IMR-90 (cell line): Measurements from ENCODE around the gene RIC8A. TPM values are rescaled to one million over a fixed set of nuclear protein-coding genes. Genes with fewer than 3 reads are reported as not detected.

Source experiments
- ATAC-seq: fragments of 200-7000 bp; cut with Tn5 transposase; 2 replicates; pipeline ENCODE4 v1.9.1; 2020; ENCODE audit warnings: low read depth, mild to moderate bottlenecking, moderate library complexity
- BruUV-seq: library from RNA; stranded (reverse); fragments of 400-500 nt; replicated peaks from 2 replicates; lab custom pipeline; 2021; lab: Mats Ljungman, UMichigan
- CTCF ChIA-PET: fragments of 300-600 bp; formaldehyde crosslinking; extraction: SDS; loops from one replicate; lab custom pipeline; 2021; ENCODE audit warnings: antibody characterized with exemption; lab: Yijun Ruan, JAX
- POLR2A ChIA-PET: fragments of 300-600 bp; sonication (Branson Sonifier 250); formaldehyde crosslinking; loops from one replicate; lab custom pipeline; 2022; ENCODE audit warnings: antibody characterized with exemption; ENCODE audit not compliant: unreplicated experiment; lab: Charles Lee
- DNase-seq: peaks from one replicate; pipeline ENCODE4 v3.0.0; 2013
- H2AFZ ChIP-seq: replicated peaks from 2 replicates; pipeline ENCODE3; 2013; ENCODE audit warnings: low read length, mild to moderate bottlenecking; ENCODE audit not compliant: poor library complexity
- H2AK5ac ChIP-seq: 2 replicates; pipeline ENCODE4 v1.6.1; 2013; ENCODE audit warnings: low read depth, low read length, inconsistent platforms
- H2AK9ac ChIP-seq: replicated peaks from 2 replicates; pipeline ENCODE3; 2013; ENCODE audit warnings: mild to moderate bottlenecking, low read depth, low read length, moderate library complexity; ENCODE audit not compliant: poor library complexity
- H2BK120ac ChIP-seq: 2 replicates; pipeline ENCODE4 v1.6.1; 2013; ENCODE audit warnings: low read depth, low read length, inconsistent platforms
- H2BK15ac ChIP-seq: 3 replicates; pipeline ENCODE4 v1.6.1; 2013; ENCODE audit warnings: low read depth, low read length, inconsistent platforms
- H2BK20ac ChIP-seq: 2 replicates; pipeline ENCODE4 v1.6.1; 2013; ENCODE audit warnings: low read depth, mild to moderate bottlenecking, inconsistent platforms, low read length, moderate library complexity
- H2BK5ac ChIP-seq: 2 replicates; pipeline ENCODE4 v1.6.1; 2013; ENCODE audit warnings: mild to moderate bottlenecking, low read depth, low read length, inconsistent platforms; ENCODE audit not compliant: poor library complexity, severe bottlenecking
- H3K14ac ChIP-seq: replicated peaks from 2 replicates; pipeline ENCODE4 v1.6.1; 2013; ENCODE audit warnings: low read depth, low read length, inconsistent platforms
- H3K18ac ChIP-seq: 2 replicates; pipeline ENCODE4 v1.6.1; 2013; ENCODE audit warnings: low read depth, low read length, control low read depth
- H3K23ac ChIP-seq: 2 replicates; pipeline ENCODE4 v1.6.1; 2013; ENCODE audit warnings: low read depth, low read length, inconsistent platforms
- H3K27ac ChIP-seq: 2 replicates; pipeline ENCODE4 v1.5.1; 2013; ENCODE audit warnings: mild to moderate bottlenecking, control low read depth, low read length; ENCODE audit not compliant: insufficient read depth
- H3K27me3 ChIP-seq: 2 replicates; pipeline ENCODE4 v1.6.1; 2013; ENCODE audit warnings: low read length; ENCODE audit not compliant: control insufficient read depth, insufficient read depth
- H3K36me3 ChIP-seq: 2 replicates; pipeline ENCODE4 v1.6.1; 2013; ENCODE audit warnings: low read length, mixed read lengths; ENCODE audit not compliant: control insufficient read depth, insufficient read depth
- H3K4ac ChIP-seq: 2 replicates; pipeline ENCODE4 v1.6.1; 2013; ENCODE audit warnings: low read depth, low read length, inconsistent platforms
- H3K4me1 ChIP-seq: 2 replicates; pipeline ENCODE4 v1.6.1; 2013; ENCODE audit warnings: low read length, mixed read lengths; ENCODE audit not compliant: control insufficient read depth, insufficient read depth
- H3K4me2 ChIP-seq: 2 replicates; pipeline ENCODE4 v1.6.1; 2013; ENCODE audit warnings: low read depth, mild to moderate bottlenecking, control low read depth, low read length, moderate library complexity
- H3K4me3 ChIP-seq: 2 replicates; pipeline ENCODE4 v1.5.1; 2013; ENCODE audit warnings: low read depth, mild to moderate bottlenecking, control low read depth, low read length, moderate library complexity; ENCODE audit not compliant: insufficient read depth
- H3K56ac ChIP-seq: 2 replicates; pipeline ENCODE4 v1.6.1; 2013; ENCODE audit warnings: low read length, inconsistent platforms; ENCODE audit not compliant: insufficient read depth; ENCODE audit errors: extremely low read depth
- H3K79me1 ChIP-seq, 2 experiments: 2 replicates each; pipeline ENCODE4 v1.6.1; 2013; ENCODE audit warnings: low read length in 2 of 2, inconsistent platforms in 1 of 2, low read depth in 1 of 2
- H3K9ac ChIP-seq: 2 replicates; pipeline ENCODE4 v1.6.1; 2013; ENCODE audit warnings: low read depth, low read length, control low read depth
- H3K9me1 ChIP-seq: 2 replicates; pipeline ENCODE4 v1.6.1; 2013; ENCODE audit warnings: low read length, inconsistent platforms; ENCODE audit not compliant: insufficient read depth
- H3K9me3 ChIP-seq: 2 replicates; pipeline ENCODE4 v1.6.1; 2013; ENCODE audit warnings: low read length; ENCODE audit not compliant: control insufficient read depth, insufficient read depth
- H4K20me1 ChIP-seq: 2 replicates; pipeline ENCODE4 v1.6.1; 2013; ENCODE audit warnings: low read length, inconsistent platforms; ENCODE audit not compliant: insufficient read depth
- H4K5ac ChIP-seq: 2 replicates; pipeline ENCODE4 v1.6.1; 2013; ENCODE audit warnings: mild to moderate bottlenecking, low read depth, low read length, control low read depth
- H4K8ac ChIP-seq, 2 experiments: 2 replicates each; pipeline ENCODE4 v1.6.1; 2013; ENCODE audit warnings: low read depth in 2 of 2, low read length in 2 of 2, control low read depth in 1 of 2, inconsistent platforms in 1 of 2
- H4K91ac ChIP-seq: 2 replicates; pipeline ENCODE4 v1.6.1; 2013; ENCODE audit warnings: low read depth, low read length, inconsistent platforms; ENCODE audit not compliant: insufficient read depth
- RFX5 ChIP-seq: IDR thresholded peaks from 2 replicates; pipeline ENCODE4 v1.8.0; 2012; ENCODE audit warnings: low read depth, mild to moderate bottlenecking, low read length, moderate library complexity
- USF2 ChIP-seq: fragments of 150-350 bp; IDR thresholded peaks from 2 replicates; pipeline ENCODE4 v1.6.1; 2017; ENCODE audit warnings: mild to moderate bottlenecking, antibody characterized with exemption, low read length, low read depth
- WGBS, 2 experiments: methylation state at CpG; one replicate each; pipeline versions ENCODE4 v1.1.5 to v1.1.7; 2013; ENCODE audit warnings: missing lambda C conversion rate in 2 of 2; ENCODE audit not compliant: insufficient read length in 1 of 2; ENCODE audit errors: extremely low coverage in 2 of 2; 5-methylcytosine and 5-hydroxymethylcytosine counted together
- dilution Hi-C: fragments of 300-500 bp; cut with HindIII; formaldehyde crosslinking; loops from one replicate; pipeline ENCODE4 v1.14.3; 2018; ENCODE audit warnings: low sequenced_read_pairs; ENCODE audit not compliant: unreplicated experiment
- in situ Hi-C: fragments of 300-500 bp; cut with MboI; formaldehyde crosslinking; loops from 3 replicates; pipeline ENCODE4 v1.14.3; 2019; ENCODE audit warnings: low sequenced_read_pairs, inconsistent platforms, mixed read lengths
- intact Hi-C: fragments of 100-400 bp; cut with micrococcal nuclease; formaldehyde crosslinking; loops from 2 replicates; pipeline ENCODE4 v1.10.0; 2022
- polyA plus RNA-seq, 3 experiments: library from polyadenylated mRNA; depleted of rRNA; stranded (reverse); fragments of >200 nt; gene quantifications; 2 replicates each; pipeline ENCODE4 v1.2.3, GENCODE V29; 2012; ENCODE audit warnings: low replicate concordance in 1 of 3
- total RNA-seq: library from RNA; depleted of rRNA; stranded (reverse); fragments of >200 nt; gene quantifications from 2 replicates; pipeline ENCODE4 v1.2.3, GENCODE V29; 2012

RIC8A gene
- total and polyA plus RNA-seq, 2 of the 4 experiments (the other 2 are of a cell fraction): 129 to 188 TPM

- no peaks in the 10 kb centered on the region for H3K9me3 ChIP-seq
- H4K20me1 ChIP-seq: peaks cover 62% of the 10 kb centered on the region
- dilution Hi-C loops (no loop called here), intact Hi-C loops (no loop called here), in situ Hi-C loops (no loop called here)
- peaks cover 32 to 70% of the 10 kb centered on the region in 2 experiments for H3K79me1 ChIP-seq
- TF ChIP-seq RFX5 (no peak), USF2 (no peak)
- ATAC-seq (no peak), DNase-seq (no peak)
- no peak overlapping the region for H3K23ac ChIP-seq
- H3K27ac ChIP-seq: no peak overlapping the region
- H3K18ac ChIP-seq: no peak overlapping the region
- H2BK120ac ChIP-seq: no peak overlapping the region
- H3K36me3 ChIP-seq: peaks cover 64% of the 10 kb centered on the region
- no peak overlapping the region for H2BK15ac ChIP-seq
- H3K9me1 ChIP-seq: peaks cover 19% of the 10 kb centered on the region
- ChIA-PET POLR2A (no interaction called here), CTCF (no interaction called here)
- no peak overlapping the region for H3K14ac ChIP-seq
- no peak overlapping the region for H3K4me3 ChIP-seq
- H3K4me1 ChIP-seq: peaks cover 23% of the 10 kb centered on the region
- H2BK20ac ChIP-seq: no peak overlapping the region
- no peak overlapping the region for H2AK5ac ChIP-seq
- no peak overlapping the region for H2AFZ ChIP-seq
- H4K8ac ChIP-seq: no peak overlapping the region
- BruUV-seq: no TSS peak
- H4K91ac ChIP-seq: no peak overlapping the region
- no peak overlapping the region for H3K9ac ChIP-seq
- 97% methylated on average over 5 of the region's 17 CpGs; no CpG with 5 or more reads in 1 of the 2 experiments for WGBS, 2 experiments
- no peak overlapping the region for H3K56ac ChIP-seq
- H3K4me2 ChIP-seq: no peak overlapping the region
- no peak overlapping the region for H4K5ac ChIP-seq
- H3K27me3 ChIP-seq: no peaks in the 10 kb centered on the region
- H3K4ac ChIP-seq: no peak overlapping the region
- no peak overlapping the region for H2AK9ac ChIP-seq
- H2BK5ac ChIP-seq: no peak overlapping the region
Measured at GRCh38 chr11:212150-213100, 4.9 kb downstream of the RIC8A start.
